ENCODE results near the gene CT45A8.

DNA sequence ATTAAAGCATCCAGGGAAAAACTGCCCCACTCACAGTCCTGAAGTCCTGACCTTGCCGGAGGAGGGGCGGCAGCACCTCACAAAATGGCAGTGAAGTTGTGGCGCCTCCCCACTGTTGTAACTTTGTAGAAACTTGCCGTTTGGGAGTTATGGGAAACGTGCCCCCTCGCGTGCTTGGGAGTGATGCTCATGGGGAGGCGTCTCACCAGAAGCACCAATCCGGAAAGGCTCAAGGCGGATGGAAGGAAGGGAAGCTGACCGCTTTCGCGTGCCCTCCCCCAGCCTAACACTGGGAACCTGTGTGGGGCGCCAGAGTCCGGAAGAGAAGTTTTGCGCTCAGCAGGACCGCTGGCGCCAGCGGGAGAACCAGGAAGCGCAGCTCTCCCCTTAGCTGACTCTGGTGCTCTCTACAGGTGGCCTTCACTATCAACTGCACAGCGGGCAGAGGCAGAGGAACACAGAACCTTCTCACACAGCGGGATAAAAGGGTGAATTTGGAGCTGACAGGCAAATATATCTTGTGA, 39.0 kb upstream of the CT45A8 start, which contains the start of the genes CT45A10 and SAGE1:
- TF ChIP-seq POLR2A (IDR thresholded peaks at IDR 0.05; ENCODE audit: low read depth, low read length) (no peak), POLR2AphosphoS5 (IDR thresholded peaks at IDR 0.05; ENCODE audit: low read depth, low read length) (no peak), TAF1 (IDR thresholded peaks at IDR 0.05; ENCODE audit: borderline replicate concordance, low read depth, low read length) (no peak)

All from GM12892 (cell line).